ENCODE measurements around the gene IKZF1.

GRCh38 chr7:50274361-50274760 lies 30.2 kb upstream of the IKZF1 start:
- TF ChIP-seq CTCF (IDR thresholded peaks at IDR 0.05), result no peak
- no peak for TF ChIP-seq POLR2A (IDR thresholded peaks at IDR 0.05)
